ENCODE results near the gene ANO9.

- no peak for TF ChIP-seq CTCF (conservative IDR thresholded peaks at IDR 0.05 in 1 of 2, IDR thresholded peaks at IDR 0.05 in 1 of 2; ENCODE audit: extremely low read depth in 1 of 2, insufficient read depth in 1 of 2, low read depth in 1 of 2, low read length in 2 of 2)
- TF ChIP-seq EZH2 (IDR thresholded peaks at IDR 0.05; ENCODE audit: borderline replicate concordance, low read length): no peak
Measured at GRCh38 chr11:416051-416756, 25.6 kb downstream of the ANO9 start.

All from mammary epithelial cell (primary cell).